ENCODE results near the gene MED13L.

- TF ChIP-seq, protein P1, sequence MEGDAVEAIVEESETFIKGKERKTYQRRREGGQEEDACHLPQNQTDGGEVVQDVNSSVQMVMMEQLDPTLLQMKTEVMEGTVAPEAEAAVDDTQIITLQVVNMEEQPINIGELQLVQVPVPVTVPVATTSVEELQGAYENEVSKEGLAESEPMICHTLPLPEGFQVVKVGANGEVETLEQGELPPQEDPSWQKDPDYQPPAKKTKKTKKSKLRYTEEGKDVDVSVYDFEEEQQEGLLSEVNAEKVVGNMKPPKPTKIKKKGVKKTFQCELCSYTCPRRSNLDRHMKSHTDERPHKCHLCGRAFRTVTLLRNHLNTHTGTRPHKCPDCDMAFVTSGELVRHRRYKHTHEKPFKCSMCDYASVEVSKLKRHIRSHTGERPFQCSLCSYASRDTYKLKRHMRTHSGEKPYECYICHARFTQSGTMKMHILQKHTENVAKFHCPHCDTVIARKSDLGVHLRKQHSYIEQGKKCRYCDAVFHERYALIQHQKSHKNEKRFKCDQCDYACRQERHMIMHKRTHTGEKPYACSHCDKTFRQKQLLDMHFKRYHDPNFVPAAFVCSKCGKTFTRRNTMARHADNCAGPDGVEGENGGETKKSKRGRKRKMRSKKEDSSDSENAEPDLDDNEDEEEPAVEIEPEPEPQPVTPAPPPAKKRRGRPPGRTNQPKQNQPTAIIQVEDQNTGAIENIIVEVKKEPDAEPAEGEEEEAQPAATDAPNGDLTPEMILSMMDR (IDR thresholded peaks at IDR 0.05; ENCODE audit: extremely low read depth in 1 of 2, insufficient read depth in 1 of 2, low read depth in 1 of 2, low read length in 2 of 2) = no peak
- no peak for TF ChIP-seq POLR2A (IDR thresholded peaks at IDR 0.05; ENCODE audit: low read depth, low read length)
Measured at GRCh38 chr12:116172224-116172849, 105.2 kb downstream of the MED13L start.
